22Rv1 (cell line): ENCODE data around the gene PAM16.

ENCODE experiments used
- ZFX ChIP-seq: fragments of 450-650 bp; IDR thresholded peaks from 2 replicates; pipeline ENCODE4 v1.6.1; 2017; ENCODE audit warnings: antibody characterized with exemption, borderline replicate concordance
- TF ChIP-seq, protein P1 (sequence below): fragments of 450-650 bp; IDR thresholded peaks from 2 replicates; pipeline ENCODE4 v1.5.1; 2017; ENCODE audit warnings: mild to moderate bottlenecking

DNA sequence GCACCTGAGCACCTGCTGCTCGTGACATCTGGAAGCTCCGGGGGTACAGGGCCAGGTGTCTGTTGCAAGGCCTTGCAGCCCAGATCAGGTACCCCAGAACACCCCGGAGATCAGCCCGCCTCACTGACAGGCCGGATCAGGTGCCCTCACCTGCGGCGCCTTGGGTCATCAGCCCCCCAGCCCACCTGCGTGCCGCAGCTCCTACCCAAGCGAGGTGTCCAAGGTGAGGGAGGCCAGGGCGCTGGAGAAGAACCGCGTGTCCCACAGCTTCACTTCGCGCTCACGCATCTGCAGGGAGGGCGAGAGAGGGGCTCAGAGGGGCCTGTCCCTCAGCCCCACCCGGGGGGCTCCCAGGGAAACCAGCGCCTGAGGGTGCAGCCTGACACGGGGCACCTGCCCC is 36.7 kb upstream of the PAM16 start:
- TF ChIP-seq, protein P1, sequence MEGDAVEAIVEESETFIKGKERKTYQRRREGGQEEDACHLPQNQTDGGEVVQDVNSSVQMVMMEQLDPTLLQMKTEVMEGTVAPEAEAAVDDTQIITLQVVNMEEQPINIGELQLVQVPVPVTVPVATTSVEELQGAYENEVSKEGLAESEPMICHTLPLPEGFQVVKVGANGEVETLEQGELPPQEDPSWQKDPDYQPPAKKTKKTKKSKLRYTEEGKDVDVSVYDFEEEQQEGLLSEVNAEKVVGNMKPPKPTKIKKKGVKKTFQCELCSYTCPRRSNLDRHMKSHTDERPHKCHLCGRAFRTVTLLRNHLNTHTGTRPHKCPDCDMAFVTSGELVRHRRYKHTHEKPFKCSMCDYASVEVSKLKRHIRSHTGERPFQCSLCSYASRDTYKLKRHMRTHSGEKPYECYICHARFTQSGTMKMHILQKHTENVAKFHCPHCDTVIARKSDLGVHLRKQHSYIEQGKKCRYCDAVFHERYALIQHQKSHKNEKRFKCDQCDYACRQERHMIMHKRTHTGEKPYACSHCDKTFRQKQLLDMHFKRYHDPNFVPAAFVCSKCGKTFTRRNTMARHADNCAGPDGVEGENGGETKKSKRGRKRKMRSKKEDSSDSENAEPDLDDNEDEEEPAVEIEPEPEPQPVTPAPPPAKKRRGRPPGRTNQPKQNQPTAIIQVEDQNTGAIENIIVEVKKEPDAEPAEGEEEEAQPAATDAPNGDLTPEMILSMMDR, result no peak
- TF ChIP-seq ZFX, result no peak
